COLO829 (cell line): Measurements from ENCODE around the gene NALCN.
A peak's percentile ranks its signal among the peaks of the same experiment; 100 is the strongest.

ENCODE experiments used
- DNase-seq: peaks from one replicate; pipeline ENCODE4 v3.0.0; 2012; ENCODE audit warnings: low spot score

NALCN gene

GRCh38 chr13:101416181-101417042 is at the start of gene NALCN:
TSS of gene NALCN (minus strand) at chr13:101416508. CDS start at chr13:101399126, 17,382 bp downstream.
- no peak for DNase-seq

DNA sequence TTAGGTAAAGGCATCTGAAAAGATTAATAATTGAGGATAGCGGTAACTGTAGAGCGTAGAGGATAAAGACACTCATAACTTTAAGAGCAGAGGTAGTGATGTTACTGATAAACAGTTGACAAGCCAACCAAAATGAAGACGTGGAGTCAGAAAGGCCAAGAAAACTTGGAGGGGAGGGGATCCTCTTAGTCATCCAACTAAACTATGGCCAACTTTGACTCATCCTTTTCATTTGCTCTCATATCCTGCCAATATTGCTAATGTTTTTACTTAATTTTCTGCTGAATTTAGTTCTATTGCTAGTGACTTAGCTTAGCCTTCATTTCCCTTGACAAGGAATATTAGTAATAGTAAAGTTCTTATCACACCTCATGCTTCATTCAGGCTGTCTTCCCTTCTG is 49.6 kb upstream of the NALCN start:
- no peak for DNase-seq

DNA sequence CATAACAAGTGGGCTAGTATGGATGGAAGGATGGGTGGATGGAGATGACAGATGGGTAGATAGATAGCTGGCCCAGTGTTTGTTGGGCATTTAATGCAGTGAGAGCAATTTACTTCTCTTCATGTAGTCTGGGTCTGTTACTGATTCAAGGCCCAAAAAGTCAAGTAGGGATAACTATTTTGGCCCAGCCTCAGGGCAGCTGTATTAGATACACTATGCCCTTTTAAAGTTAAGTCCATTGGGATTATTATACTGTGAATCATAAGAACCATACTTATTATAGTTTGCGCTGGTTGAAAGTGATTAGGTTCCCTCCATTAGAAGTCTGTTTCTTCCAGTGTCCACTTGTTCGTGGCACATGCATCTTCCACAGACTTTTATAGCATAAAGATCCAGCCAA is 40.9 kb upstream of the NALCN start:
- no peak for DNase-seq

DNA sequence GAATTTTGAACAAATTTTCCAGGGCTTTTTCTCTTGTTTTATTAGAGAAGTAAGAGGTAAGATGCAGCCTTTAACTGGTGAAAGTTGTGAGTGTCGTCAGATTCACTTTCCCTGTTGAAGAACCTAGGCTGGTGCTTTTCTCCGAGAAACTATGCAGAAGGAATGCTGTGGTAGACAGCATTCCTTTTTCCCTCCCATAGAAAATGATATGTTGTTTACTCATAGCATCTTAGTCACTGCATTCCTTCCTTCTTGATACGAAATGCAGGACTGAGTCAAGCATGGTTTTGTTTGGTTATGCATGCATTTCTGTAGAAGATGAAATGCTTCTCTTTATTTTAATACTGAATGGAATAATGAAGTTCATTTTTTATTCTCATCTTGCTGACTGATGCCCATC is 39.6 kb upstream of the NALCN start:
- peak; percentile 28 for DNase-seq

DNA sequence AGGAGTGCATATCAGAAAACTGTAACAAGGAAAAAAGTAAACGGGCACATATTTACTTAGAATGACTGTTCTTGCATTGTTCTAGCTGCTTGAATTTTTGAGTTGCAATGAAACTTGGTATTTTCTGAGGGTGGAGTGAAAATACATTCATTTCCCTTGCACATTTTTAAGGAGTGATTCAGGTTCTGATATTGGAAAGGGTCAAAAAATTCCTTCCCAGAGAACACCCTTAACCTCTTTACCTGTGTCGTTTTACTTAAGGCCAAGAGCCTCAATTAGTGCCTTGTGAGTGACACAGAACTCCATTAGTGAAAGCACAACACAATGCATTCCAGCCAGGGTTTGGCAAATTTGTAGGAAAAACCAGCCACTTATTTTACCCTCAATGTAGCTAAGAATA is 38.5 kb upstream of the NALCN start:
- no peak for DNase-seq

DNA sequence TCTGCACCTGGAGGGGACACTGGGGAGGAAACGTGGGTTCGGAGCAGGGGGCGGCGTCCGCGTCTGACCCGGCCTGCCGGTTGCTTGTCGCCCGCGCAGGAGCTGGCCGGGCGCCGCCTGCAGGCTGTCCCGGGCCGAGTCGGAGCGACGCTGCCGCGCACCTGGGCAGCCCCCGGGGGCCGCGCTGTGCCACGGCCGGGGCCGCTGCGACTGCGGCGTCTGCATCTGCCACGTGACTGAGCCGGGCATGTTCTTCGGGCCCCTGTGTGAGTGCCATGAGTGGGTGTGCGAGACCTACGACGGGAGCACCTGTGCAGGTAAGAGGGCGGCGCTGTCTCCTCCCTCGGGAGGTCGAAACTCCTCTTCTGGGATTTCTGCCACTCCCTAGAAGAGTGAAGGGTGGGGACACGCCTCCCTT is 37.5 kb upstream of the NALCN start:
- no peak for DNase-seq

DNA sequence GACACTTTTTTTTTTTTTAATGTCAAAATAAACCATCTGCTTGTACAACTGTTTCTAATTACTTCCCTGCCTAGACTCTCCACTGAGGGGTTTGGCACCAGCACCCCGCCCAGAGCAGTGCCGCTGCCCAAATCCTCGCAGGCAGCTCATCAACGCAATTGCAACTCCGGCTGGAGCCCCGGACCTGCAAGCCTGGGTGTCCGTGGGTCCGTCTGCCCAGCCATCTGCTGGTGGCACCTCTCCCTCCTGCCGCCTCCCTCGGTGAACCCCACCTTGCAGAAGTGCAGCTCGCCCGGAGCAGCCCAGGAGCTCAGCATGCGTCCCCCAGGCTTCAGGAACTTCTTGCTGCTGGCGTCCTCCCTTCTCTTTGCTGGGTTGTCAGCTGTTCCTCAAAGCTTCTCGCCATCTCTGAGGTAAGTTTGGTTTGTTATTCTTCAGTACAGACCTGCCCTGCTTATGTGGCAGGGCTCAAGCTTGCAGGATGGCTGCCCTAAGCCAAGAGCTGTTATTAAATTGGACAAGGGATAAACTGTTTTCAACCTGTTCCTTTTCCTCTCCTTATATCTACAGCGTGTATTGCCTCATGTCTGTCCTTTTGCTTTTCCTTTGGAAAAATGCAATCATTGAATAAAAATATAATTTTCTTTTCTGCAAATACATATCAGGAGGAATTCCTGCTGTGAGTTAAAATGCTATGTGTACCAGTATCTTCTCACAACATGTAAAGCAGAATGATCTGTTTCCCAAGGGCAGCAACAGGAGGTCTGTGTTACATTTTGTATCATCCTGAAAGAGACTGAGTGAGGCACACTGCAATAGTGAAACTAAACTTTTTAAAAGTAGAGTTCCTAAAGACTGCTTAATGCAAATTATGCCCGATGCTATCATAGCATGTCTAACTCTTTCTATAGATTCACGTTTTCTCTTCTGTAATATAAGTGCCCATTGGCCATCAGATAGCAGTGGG is 36.5 kb upstream of the NALCN start, which contains the start of gene ITGBL1:
TSS of gene ITGBL1 (plus strand) at position 157 of the 967 bp plus-strand sequence. CDS start at position 316, 159 bp downstream.
- DNase-seq = no peak

DNA sequence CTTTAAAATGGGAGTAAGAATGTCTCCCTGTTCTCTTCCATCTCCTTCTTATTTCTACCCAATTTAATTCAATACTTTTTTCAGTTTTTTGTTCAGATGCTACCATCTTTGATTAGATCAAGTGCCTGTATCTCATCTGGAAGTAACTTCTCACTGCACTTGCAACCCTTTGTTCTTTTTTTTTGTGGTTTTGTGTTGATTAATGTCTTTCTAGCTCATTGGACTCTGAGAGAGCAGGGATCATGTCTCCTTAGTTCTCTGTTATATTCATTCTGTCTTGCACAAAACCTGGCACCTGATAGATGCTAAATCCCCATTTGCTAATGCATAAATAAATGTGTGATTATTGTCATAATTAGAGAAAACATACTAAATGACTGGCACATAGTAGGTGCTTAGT is 35.3 kb upstream of the NALCN start:
- no peak for DNase-seq

DNA sequence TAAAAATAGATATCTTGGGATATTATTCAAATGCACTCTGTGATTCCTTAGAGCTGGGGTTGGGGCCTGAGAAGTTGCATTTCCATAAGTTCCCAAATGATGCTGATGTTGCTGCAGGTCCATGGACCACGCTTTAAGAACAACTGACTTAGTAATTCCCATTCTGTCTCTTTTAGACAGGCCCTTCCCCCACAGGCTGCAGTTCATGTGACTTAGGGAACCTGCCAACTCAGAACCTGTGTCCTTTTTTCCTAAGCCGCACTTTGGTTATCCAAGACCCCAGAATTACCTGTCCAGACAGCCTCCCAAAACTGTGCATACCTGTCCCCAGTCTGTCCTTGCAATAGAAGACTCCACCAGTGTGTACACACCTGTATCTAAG is 34.4 kb upstream of the NALCN start:
- no peak for DNase-seq

DNA sequence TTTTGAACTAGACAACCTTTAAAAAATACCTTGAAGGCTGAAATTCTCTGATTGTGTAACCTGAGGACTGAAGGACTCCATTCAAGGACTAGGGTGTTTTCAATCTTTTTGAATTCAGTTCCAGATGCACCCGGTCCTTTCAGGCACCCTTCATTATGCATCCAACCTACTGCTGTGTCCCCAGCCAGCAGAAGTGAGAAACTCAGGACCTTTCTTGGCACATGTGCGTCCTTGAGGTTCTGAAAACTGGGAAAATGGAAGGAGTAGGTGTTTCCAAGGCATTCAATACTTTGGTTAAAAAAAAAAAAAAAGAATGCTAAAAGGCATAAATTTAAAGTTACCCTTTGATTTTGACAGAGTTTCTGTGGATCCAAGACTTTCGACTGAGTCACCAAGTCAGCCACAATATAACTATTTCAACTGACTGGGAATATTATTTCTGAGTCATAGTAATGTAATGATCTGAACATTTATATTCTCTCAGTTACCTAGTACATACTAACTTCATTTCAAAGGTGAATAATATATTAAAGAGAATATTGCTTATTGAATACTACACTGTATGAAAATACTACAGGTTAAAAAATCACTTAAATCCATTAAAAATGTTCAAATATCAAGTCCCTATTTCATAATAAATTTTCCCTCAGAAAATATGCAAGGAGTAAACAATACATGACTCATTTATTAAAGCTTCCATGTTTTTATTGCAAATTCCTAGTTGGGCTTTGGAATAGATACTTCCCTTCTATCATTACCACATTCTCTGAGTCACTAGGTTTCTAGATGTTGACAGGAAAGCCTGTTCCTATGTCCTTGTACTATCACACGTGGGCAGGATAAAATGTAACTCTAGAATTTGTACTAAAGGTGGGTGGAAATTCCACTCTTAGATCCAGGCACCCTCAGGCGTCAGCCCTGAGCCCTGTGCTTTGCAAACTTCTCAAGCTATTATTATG is 33.8 kb upstream of the NALCN start:
- peak; percentile 70 for DNase-seq

- no peak for DNase-seq
Observed at GRCh38 chr13:101447852-101448251, 31.5 kb upstream of the NALCN start.

GRCh38 chr13:101434486-101434885 is 18.2 kb upstream of the NALCN start:
- no peak for DNase-seq

DNA sequence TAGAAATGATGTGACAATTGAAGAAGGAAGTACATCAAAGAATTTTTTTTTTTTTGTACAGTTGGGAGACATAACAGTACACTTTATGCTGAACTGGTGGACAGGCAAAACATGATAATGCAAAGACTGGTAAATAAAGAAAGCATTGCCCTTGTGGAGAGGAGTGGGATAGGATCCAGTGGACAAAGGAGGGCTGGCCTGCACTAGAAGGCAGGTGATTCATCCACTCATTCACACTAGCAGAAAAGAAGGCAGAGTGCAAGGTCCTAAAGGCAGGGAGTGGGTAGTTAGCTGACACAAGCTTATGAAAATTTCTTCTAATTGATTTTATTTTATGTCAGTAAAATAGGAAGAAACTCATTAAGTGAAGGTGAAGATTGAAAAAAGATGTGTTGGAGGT is 17.6 kb upstream of the NALCN start:
- DNase-seq = no peak

DNA sequence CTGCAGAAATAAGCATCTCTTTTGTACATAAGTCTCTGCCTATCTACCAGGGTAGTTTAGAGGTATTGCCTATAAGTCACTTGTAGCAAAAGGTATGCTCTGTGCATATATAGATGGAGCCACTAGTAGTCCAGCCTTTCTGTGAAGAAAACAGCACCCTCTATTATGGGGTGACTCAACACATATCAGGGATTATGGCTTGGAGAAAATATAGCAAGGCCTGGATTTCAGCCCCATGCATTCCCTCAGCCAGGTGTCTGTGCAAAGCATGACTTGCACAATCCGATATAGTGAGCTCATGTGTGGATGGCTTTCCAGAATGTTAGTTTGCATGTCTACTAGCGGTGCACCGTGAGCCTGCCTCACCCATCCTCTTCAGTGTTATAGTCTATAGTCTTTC is 13.4 kb upstream of the NALCN start:
- DNase-seq = no peak

- no peak for DNase-seq
Observed at GRCh38 chr13:101425623-101426022, 9.3 kb upstream of the NALCN start.

- no peak for DNase-seq
Observed at GRCh38 chr13:101425156-101425471, 8.8 kb upstream of the NALCN start.

- DNase-seq = peak; percentile 86
Observed at GRCh38 chr13:101424381-101425155, 8.3 kb upstream of the NALCN start.

DNA sequence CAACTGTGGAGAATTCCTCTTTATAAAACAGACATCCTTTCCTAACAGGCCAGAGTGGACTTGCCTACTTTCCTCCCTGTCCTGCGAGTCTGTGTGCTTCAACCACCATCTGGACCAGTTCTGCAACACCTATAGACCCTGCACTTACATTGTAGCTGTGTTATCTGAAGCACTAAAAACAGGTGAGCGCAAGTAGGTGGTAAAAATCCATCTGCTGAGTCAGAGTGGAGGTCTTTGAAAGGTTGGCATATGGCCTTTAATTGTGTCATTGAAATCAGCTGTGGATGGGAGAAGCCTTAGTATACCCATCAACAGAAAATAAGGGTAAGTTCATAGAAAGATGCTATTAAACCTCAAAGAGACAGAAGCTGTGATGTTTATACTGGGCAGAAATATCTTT is 7.6 kb upstream of the NALCN start:
- DNase-seq = peak; percentile 28

GRCh38 chr13:101417501-101417900 is 1.2 kb upstream of the NALCN start:
- no peak for DNase-seq

DNA sequence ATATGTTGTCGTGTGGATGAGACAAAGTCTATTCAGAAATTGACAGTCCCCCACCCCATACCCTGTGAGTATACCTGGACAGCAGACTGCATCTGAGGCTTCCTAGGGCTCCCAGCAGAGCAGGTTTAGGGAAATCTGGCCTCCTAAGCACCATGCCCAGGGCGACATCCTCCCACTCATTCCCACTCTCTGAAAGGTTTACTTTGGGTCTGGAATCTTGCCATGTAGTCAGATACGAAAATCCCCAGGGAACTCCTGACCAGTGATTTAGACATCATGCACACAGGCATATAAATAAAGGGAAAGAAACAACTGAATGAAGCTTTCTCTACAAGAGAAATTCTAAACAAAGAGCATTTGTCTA is 717 bp upstream of the NALCN start:
- peak; percentile 82 for DNase-seq
